Tibial nerve (tissue), 3 donors: ENCODE data around the gene RNU1-2.

Experiments
- CTCF ChIP-seq, 5 experiments: fragments of 200-600 bp in 3 of 5; fragments of 450-650 bp in 2 of 5; sonication (generic) in 3 of 5; IDR thresholded peaks; one replicate each; pipeline ENCODE4 v1.5.1; 2016 to 2019; ENCODE audit warnings: antibody characterized with exemption in 5 of 5, mild to moderate bottlenecking in 3 of 5, moderate library complexity in 2 of 5
- POLR2A ChIP-seq, 2 donors: fragments of 450-650 bp; IDR thresholded peaks; one replicate each; pipeline ENCODE4 v1.6.1; 2017; ENCODE audit warnings: antibody characterized with exemption in 2 of 2, mild to moderate bottlenecking in 2 of 2, moderate library complexity in 2 of 2

- TF ChIP-seq CTCF (IDR thresholded peaks at IDR 0.05) (no peak), POLR2A (IDR thresholded peaks at IDR 0.05) (no peak)
These were observed 48.3 kb downstream of the RNU1-2 start for GRCh38 chr1:16944038-16944437.
